GM12878 (cell line): Measurements from ENCODE around the gene VCX2.

ENCODE experiments used
- CTCF ChIP-seq, 3 experiments: IDR thresholded peaks in 2 of 3; conservative IDR thresholded peaks in 1 of 3; 2 replicates each; pipeline ENCODE4 v1.5.1; 2011; ENCODE audit warnings: low read depth in 3 of 3, low read length in 3 of 3, mild to moderate bottlenecking in 3 of 3, control low read depth in 2 of 3, moderate library complexity in 2 of 3, inconsistent platforms in 1 of 3, mixed read lengths in 1 of 3; ENCODE audit not compliant: control insufficient read depth in 2 of 3, insufficient read depth in 1 of 3; ENCODE audit errors: extremely low read depth in 1 of 3
- EZH2 ChIP-seq: IDR thresholded peaks from 2 replicates; pipeline ENCODE4 v1.6.1; 2012; ENCODE audit warnings: low read depth, mild to moderate bottlenecking, control low read depth, inconsistent platforms, low read length, borderline replicate concordance; ENCODE audit not compliant: control insufficient read depth
- KDM1A ChIP-seq: fragments of 200-600 bp; sonication (generic); IDR thresholded peaks from 2 replicates; pipeline ENCODE4 v1.6.1; 2016; ENCODE audit warnings: borderline replicate concordance
- MXI1 ChIP-seq: fragments of 150-350 bp; IDR thresholded peaks from 2 replicates; pipeline ENCODE4 v1.6.1; 2011; ENCODE audit warnings: low read depth, mild to moderate bottlenecking, inconsistent platforms, low read length, improper control_type of control experiment
- POLR2A ChIP-seq: IDR thresholded peaks from 2 replicates; pipeline ENCODE4 v1.6.1; 2011; ENCODE audit warnings: low read depth, mild to moderate bottlenecking, low read length
- RELB ChIP-seq: fragments of 450-650 bp; IDR thresholded peaks from 2 replicates; pipeline ENCODE4 v1.6.1; 2017; ENCODE audit warnings: low read depth, mild to moderate bottlenecking, moderate library complexity
- SRF ChIP-seq, 2 experiments: IDR thresholded peaks; 2 replicates each; pipeline ENCODE4 v1.6.1; 2011; ENCODE audit warnings: low read depth in 2 of 2, low read length in 2 of 2, mild to moderate bottlenecking in 1 of 2, moderate library complexity in 1 of 2

GRCh38 chrX:8196776-8197175 lies 25.7 kb upstream of the VCX2 start:
- TF ChIP-seq RELB (no peak), MXI1 (no peak), POLR2A (no peak), EZH2 (no peak), SRF (IDR thresholded peaks at IDR 0.05; ENCODE audit: low read depth in 2 of 2, low read length in 2 of 2) (no peak), KDM1A (no peak), CTCF (IDR thresholded peaks at IDR 0.05 in 2 of 3, conservative IDR thresholded peaks at IDR 0.05 in 1 of 3; ENCODE audit: control insufficient read depth in 2 of 3, extremely low read depth in 1 of 3, insufficient read depth in 1 of 3, low read depth in 3 of 3, low read length in 3 of 3) (no peak)
